GM12865 (cell line): ENCODE measurements around the gene ACSBG1.

ENCODE experiments used
- DNase-seq: peaks from one replicate; pipeline ENCODE4 v3.0.0; 2010; ENCODE audit warnings: low read depth
- H3K4me3 ChIP-seq: 2 replicates; pipeline ENCODE4 v1.5.1; 2011; ENCODE audit warnings: mild to moderate bottlenecking, low read depth, low read length, control low read depth
- TF ChIP-seq, protein P1 (sequence below): IDR thresholded peaks from 2 replicates; pipeline ENCODE4 v1.5.1; 2011; ENCODE audit warnings: low read length, control low read depth, low read depth, inconsistent platforms; ENCODE audit not compliant: insufficient read depth; ENCODE audit errors: missing control alignments

The ACSBG1 gene

DNA sequence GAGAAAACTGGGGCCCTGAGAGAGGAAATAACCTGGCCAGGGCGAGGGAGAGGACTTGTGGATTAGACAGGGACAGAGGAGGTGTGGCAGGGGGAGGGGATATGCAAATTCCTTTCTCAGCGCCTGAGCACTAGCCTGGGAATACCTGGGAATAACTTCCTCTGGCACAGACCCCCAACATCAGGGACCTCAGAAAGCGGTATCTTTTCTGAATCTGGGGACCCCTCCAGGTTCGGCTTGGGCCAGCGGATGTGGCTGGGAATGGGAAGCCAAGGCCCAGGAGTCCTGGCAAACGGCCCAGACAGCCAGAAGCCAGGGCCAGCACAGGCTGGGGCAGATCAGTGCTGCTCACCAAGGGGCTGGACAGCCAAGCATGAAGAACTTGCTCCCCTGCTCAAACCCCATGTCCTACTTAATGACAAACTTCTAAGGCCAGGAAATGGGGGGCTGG lies 9.2 kb upstream of the ACSBG1 start:
- no peak overlapping the region for H3K4me3 ChIP-seq
- TF ChIP-seq, protein P1, sequence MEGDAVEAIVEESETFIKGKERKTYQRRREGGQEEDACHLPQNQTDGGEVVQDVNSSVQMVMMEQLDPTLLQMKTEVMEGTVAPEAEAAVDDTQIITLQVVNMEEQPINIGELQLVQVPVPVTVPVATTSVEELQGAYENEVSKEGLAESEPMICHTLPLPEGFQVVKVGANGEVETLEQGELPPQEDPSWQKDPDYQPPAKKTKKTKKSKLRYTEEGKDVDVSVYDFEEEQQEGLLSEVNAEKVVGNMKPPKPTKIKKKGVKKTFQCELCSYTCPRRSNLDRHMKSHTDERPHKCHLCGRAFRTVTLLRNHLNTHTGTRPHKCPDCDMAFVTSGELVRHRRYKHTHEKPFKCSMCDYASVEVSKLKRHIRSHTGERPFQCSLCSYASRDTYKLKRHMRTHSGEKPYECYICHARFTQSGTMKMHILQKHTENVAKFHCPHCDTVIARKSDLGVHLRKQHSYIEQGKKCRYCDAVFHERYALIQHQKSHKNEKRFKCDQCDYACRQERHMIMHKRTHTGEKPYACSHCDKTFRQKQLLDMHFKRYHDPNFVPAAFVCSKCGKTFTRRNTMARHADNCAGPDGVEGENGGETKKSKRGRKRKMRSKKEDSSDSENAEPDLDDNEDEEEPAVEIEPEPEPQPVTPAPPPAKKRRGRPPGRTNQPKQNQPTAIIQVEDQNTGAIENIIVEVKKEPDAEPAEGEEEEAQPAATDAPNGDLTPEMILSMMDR = no peak
- DNase-seq = no peak

DNA sequence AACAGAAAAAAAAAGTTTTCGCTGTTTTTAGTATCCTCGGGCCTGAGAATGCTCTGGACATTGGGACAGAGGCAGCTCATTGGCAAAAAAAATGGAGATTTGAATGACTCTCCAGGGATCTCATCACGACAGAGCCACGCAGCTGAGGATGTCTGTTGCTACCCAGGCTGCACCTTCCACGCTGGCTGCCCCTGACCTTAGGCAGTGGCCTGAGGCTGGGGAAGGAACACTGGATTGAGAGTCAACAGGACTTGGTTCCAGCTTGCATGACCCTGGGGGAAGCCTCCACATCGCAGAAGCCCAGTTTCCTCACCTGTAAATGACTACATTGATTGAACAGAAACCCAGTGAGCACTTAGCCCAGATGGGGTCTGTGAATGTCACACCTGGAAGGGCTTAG lies 8.7 kb upstream of the ACSBG1 start:
- TF ChIP-seq, protein P1 = no peak
- no peak for DNase-seq
- no peak overlapping the region for H3K4me3 ChIP-seq

DNA sequence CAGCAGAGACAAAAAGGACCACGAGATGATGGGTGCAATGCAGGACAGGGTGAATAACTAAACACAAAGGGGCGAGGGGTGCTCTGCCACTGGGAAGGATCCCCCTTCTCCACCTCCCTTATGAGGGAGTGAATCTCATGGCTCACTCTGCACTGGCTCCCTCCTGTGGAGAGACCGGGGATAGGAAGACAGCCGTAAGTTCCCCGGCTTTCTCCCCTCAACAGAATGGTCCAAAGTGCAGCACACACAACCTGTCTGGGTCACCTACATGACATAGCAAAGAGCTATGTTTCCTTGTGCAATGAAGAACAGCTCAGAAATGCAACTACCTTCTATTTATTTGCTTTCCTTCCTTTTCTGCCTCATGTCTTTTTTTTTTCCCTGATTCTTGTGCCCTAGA lies 7.8 kb upstream of the ACSBG1 start:
- TF ChIP-seq, protein P1 = peak; percentile 51
- no peak overlapping the region for H3K4me3 ChIP-seq
- peak; percentile 18 for DNase-seq

DNA sequence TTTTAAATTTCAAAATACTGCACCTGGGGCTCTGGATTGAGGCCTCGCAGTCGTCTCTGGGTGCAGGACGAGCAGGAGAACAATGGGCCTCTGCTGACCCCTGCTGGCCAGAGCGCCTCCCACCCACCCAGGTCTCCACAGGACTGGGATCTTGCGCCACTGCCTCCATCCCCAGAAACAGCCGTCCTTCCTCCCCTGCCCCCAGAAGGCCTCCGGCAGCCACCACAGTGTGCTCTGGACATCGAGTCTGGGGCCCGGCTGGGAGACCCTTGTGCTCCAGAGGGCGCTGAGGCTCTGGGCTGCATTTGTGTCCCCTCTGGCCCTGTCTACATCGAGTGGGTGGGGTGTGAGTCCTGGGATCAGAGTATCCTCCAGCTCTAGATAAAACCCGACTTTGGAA lies 6.7 kb upstream of the ACSBG1 start:
- TF ChIP-seq, protein P1 = peak; percentile 92
- DNase-seq = peak; percentile 82
- no peak overlapping the region for H3K4me3 ChIP-seq

DNA sequence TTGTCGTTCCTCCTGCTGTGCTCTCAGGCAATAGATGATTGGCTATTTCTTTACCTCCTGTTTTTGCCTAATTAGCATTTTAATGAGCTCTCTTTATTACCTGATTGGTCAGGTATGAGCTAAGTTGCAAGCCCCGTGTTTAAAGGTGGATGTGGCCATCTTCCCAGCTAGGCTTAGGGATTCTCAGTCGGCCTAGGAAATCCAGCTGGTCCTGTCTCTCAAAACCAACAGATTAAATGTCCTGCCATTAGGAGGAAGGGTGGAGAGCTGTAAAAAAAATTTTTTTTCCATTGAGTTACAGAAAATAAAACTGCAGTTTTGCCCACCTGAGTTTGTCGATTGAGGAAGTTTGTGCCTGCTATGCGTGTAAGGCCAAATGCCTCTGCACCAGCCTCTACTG lies 5.4 kb upstream of the ACSBG1 start:
- no peak for DNase-seq
- no peak overlapping the region for H3K4me3 ChIP-seq
- TF ChIP-seq, protein P1 = no peak

DNA sequence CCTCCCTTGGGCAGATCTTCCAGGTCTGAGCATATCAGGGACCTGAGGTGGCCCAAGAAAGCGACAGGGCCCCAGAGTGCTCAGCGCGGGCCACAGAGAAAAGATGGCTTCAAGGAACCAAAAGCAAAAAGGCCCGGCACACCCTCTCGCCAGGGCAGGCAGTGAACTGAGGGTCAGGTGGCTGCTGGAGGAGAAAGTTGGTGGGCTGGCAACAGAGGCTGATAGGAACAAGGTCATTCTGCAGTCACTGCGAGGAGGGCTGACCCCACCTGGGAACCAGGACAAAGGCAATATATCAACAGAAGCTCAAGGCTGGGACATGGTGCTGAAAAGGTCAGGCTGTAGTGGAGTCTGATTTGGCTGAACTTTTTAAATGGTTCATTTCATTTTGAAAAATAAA lies 2.8 kb upstream of the ACSBG1 start:
- H3K4me3 ChIP-seq = no peak overlapping the region
- TF ChIP-seq, protein P1 = no peak
- no peak for DNase-seq

DNA sequence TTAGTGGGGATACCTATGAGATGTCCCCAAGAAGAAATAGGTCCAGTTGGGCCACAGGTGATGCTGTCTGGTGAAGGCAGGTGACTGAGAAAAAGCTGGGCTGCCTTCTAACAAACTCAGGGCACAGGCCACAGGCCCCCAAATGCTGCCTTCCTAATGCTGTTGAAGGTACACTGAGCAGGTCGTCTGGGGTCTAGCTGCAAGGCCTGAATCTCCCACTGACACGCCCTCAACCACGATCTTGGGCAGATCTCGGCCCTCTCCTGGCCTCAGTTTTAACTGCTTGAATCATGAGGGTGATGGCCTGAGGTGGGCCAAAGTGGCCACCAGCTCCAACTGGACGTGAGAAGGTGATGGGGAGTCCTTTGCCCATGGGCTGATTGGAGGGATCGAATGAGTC lies 2.1 kb upstream of the ACSBG1 start:
- DNase-seq = no peak
- TF ChIP-seq, protein P1 = no peak
- no peak overlapping the region for H3K4me3 ChIP-seq
